A673 (cell line): Measurements from ENCODE around the gene KIAA0753. TPM values are rescaled to one million over a fixed set of nuclear protein-coding genes. Genes with fewer than 3 reads are reported as not detected.

Source experiments
- BruUV-seq: library from RNA; stranded (reverse); fragments of 400-500 nt; replicated peaks from 2 replicates; lab custom pipeline; 2021; lab: Mats Ljungman, UMichigan
- CTCF ChIA-PET: fragments of 300-600 bp; sonication (Branson Sonifier 250); formaldehyde crosslinking; loops from one replicate; lab custom pipeline; 2022; ENCODE audit warnings: antibody characterized with exemption; lab: Charles Lee
- POLR2A ChIA-PET: fragments of 300-600 bp; sonication (Branson Sonifier 250); formaldehyde crosslinking; loops from one replicate; lab custom pipeline; 2022; ENCODE audit warnings: antibody characterized with exemption; ENCODE audit not compliant: low non-redundant PET; lab: Charles Lee
- DNase-seq: peaks from one replicate; pipeline ENCODE4 v3.0.0-alpha.2; 2015; ENCODE audit warnings: low spot score
- H3K27ac ChIP-seq: fragments of 200-600 bp; sonication (generic); 2 replicates; pipeline ENCODE4 v1.5.1; 2016; ENCODE audit warnings: mixed run types, low read depth, mild to moderate bottlenecking, mixed read lengths, antibody characterized with exemption, low read length; ENCODE audit not compliant: poor library complexity, severe bottlenecking
- H3K27me3 ChIP-seq: fragments of 200-600 bp; sonication (generic); replicated peaks from 2 replicates; pipeline ENCODE4 v1.6.1; 2017; ENCODE audit warnings: mixed run types, low read depth, mild to moderate bottlenecking, mixed read lengths, antibody characterized with exemption, low read length; ENCODE audit not compliant: insufficient read depth, poor library complexity
- H3K36me3 ChIP-seq: fragments of 200-600 bp; sonication (generic); 2 replicates; pipeline ENCODE4 v1.6.1; 2016; ENCODE audit warnings: mixed run types, mild to moderate bottlenecking, mixed read lengths, antibody characterized with exemption, low read length; ENCODE audit not compliant: insufficient read depth, poor library complexity, severe bottlenecking
- H3K4me1 ChIP-seq: fragments of 200-600 bp; sonication (generic); 2 replicates; pipeline ENCODE4 v1.6.1; 2017; ENCODE audit warnings: mixed run types, mild to moderate bottlenecking, mixed read lengths, antibody characterized with exemption, low read length; ENCODE audit not compliant: insufficient read depth, poor library complexity, severe bottlenecking
- H3K4me3 ChIP-seq: fragments of 200-600 bp; sonication (generic); 2 replicates; pipeline ENCODE4 v1.5.1; 2016; ENCODE audit warnings: low read depth, mixed run types, mild to moderate bottlenecking, mixed read lengths, low read length; ENCODE audit not compliant: poor library complexity, severe bottlenecking
- H3K9me3 ChIP-seq: fragments of 200-600 bp; sonication (generic); 2 replicates; pipeline ENCODE4 v1.6.1; 2016; ENCODE audit warnings: mixed run types, low read depth, mild to moderate bottlenecking, mixed read lengths, antibody characterized with exemption, low read length; ENCODE audit not compliant: poor library complexity, severe bottlenecking
- CTCF ChIP-seq: fragments of 300-800, 200-600 bp; sonication (generic); conservative IDR thresholded peaks from 2 replicates; pipeline ENCODE4 v1.5.1; 2017; ENCODE audit warnings: low read depth, mild to moderate bottlenecking, antibody characterized with exemption, low read length, moderate library complexity, mixed read lengths
- EZH2 ChIP-seq: fragments of 200-600 bp; sonication (generic); IDR thresholded peaks from 2 replicates; pipeline ENCODE4 v1.6.1; 2017; ENCODE audit warnings: borderline replicate concordance, low read depth, mild to moderate bottlenecking, mixed read lengths, antibody characterized with exemption, low read length; ENCODE audit not compliant: poor library complexity, severe bottlenecking
- intact Hi-C: fragments of 100-400 bp; cut with micrococcal nuclease; formaldehyde crosslinking; loops from one replicate; pipeline ENCODE4 v1.10.0; 2022; ENCODE audit not compliant: unreplicated experiment
- total RNA-seq: library from RNA; stranded (reverse); gene quantifications from 2 replicates; pipeline ENCODE4 v1.2.3, GENCODE V29; 2021

KIAA0753 gene
- total RNA-seq, 1 experiment from 2014 or later: 41.2 TPM

DNA sequence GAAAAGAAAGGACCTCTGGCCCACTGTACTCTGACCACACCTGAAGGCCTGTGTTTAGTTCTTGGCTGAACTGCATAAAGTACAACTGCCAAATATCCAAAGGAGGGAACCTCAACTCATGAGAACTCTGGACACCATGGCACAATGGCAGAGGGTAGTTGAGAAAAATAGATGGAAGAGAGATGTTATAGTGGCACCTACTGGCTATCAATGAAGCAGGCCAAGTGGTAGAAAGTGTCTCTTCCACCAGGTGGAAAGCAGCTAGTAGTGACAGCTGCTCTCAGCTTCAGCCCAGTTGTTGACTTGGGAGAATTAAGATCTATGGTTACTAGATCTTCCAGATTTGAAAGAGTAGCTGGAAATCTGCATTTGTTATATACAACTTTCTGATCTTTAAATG, 7.7 kb upstream of the KIAA0753 start:
- H3K4me3 ChIP-seq: no peak overlapping the region
- intact Hi-C loops: loop anchor here (10.0 kb wide), 1 partner anchor 173 kb away; no protein-coding TSS in a partner anchor
- peaks cover 21% of the 10 kb centered on the region for H3K4me1 ChIP-seq
- no peaks in the 10 kb centered on the region for H3K27me3 ChIP-seq
- no TSS peak for BruUV-seq
- peaks cover 55% of the 10 kb centered on the region for H3K36me3 ChIP-seq
- H3K9me3 ChIP-seq: no peaks in the 10 kb centered on the region
- H3K27ac ChIP-seq: no peak overlapping the region
- peak; percentile 27 for DNase-seq
- ChIA-PET CTCF (no interaction called here), POLR2A (interaction anchor here (0.7 kb wide), 1 partner anchor 11 kb away, joined by 9 read pairs; no protein-coding TSS in a partner anchor)
- TF ChIP-seq CTCF (peak; percentile 27; the same call in 1 of the 2 replicates), EZH2 (no peak)

GRCh38 chr17:6643451-6644125, 3.1 kb upstream of the KIAA0753 start:
- intact Hi-C loops: loop anchor here (10.0 kb wide), 1 partner anchor 169 kb away; no protein-coding TSS in a partner anchor
- H3K27me3 ChIP-seq: no peaks in the 10 kb centered on the region
- peaks cover 41% of the 10 kb centered on the region for H3K36me3 ChIP-seq
- no peak for DNase-seq
- H3K9me3 ChIP-seq: no peaks in the 10 kb centered on the region
- CTCF ChIA-PET: no interaction called here
- no peak overlapping the region for H3K4me3 ChIP-seq
- H3K4me1 ChIP-seq: peaks cover 18% of the 10 kb centered on the region
- no peak overlapping the region for H3K27ac ChIP-seq
- POLR2A ChIA-PET: no interaction called here
- BruUV-seq: no TSS peak
- TF ChIP-seq CTCF (no peak), EZH2 (no peak)

DNA sequence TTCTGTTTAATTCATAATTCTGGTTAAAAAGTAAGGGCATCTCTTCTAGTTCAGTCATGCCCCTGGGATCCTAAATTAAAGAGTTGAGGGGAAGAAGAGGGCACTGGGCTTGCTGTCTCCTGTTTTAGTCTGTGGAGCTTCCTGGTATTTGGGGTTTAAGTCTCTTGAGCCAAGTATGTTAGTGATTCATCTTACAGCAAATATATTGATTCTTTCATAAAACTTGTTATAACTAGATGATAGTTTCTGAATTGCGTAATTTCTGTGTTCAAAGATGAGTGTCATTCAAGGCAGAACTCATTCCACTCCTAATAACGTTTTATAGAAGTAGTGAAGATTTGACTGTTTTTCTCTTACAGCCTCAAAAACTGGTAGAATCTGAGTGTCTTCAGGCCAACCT, 2.1 kb upstream of the KIAA0753 start:
- POLR2A ChIA-PET: no interaction called here

More for the DNA sequence above, 2.1 kb upstream of the KIAA0753 start:
- intact Hi-C loops: loop anchor here (10.0 kb wide), 1 partner anchor 168 kb away; no protein-coding TSS in a partner anchor
- Histone ChIP-seq H3K27ac (no peak overlapping the region), H3K27me3 (no peaks in the 10 kb centered on the region), H3K4me3 (no peak overlapping the region), H3K36me3 (peaks cover 31% of the 10 kb centered on the region), H3K9me3 (no peaks in the 10 kb centered on the region), H3K4me1 (peaks cover 19% of the 10 kb centered on the region)
- CTCF ChIA-PET: no interaction called here
- DNase-seq: no peak
- TF ChIP-seq CTCF: no peak
- no peak for TF ChIP-seq EZH2
- BruUV-seq: no TSS peak
